ENCODE results near the gene CLCF1. TPM values are rescaled to one million over a fixed set of nuclear protein-coding genes. Genes with fewer than 3 reads are reported as not detected.

The CLCF1 gene
- total RNA-seq, 1 donor, result 4.7 TPM

- no peak overlapping the region for H3K4me3 ChIP-seq (ENCODE audit: low read depth, low read length)
- TF ChIP-seq CTCF (IDR thresholded peaks at IDR 0.05; ENCODE audit: insufficient read depth, low read depth, low read length), result no peak
- DNase-seq (ENCODE audit: low read depth), result no peak
These were observed 3.7 kb upstream of the CLCF1 start for GRCh38 chr11:67376873-67377808.

- DNase-seq (ENCODE audit: low read depth), result no peak
- H3K4me3 ChIP-seq (ENCODE audit: low read depth, low read length), result no peak overlapping the region
- no peak for TF ChIP-seq CTCF (IDR thresholded peaks at IDR 0.05; ENCODE audit: insufficient read depth, low read depth, low read length)
These were observed 2.8 kb upstream of the CLCF1 start for GRCh38 chr11:67376063-67376820.

GRCh38 chr11:67375320-67376055, 2.1 kb upstream of the CLCF1 start:
- no peak overlapping the region for H3K4me3 ChIP-seq (ENCODE audit: low read depth, low read length)
- DNase-seq (ENCODE audit: low read depth), result no peak
- no peak for TF ChIP-seq CTCF (IDR thresholded peaks at IDR 0.05; ENCODE audit: insufficient read depth, low read depth, low read length)

- peak overlapping the region; percentile 15 for H3K4me3 ChIP-seq (ENCODE audit: low read depth, low read length)
- no peak for TF ChIP-seq CTCF (IDR thresholded peaks at IDR 0.05; ENCODE audit: insufficient read depth, low read depth, low read length)
- DNase-seq (ENCODE audit: low read depth), result no peak
These were observed 1.3 kb upstream of the CLCF1 start for GRCh38 chr11:67374571-67375281.

GRCh38 chr11:67373648-67374570, 511 bp upstream of the CLCF1 start:
- peak; percentile 47 for TF ChIP-seq CTCF (IDR thresholded peaks at IDR 0.05; ENCODE audit: insufficient read depth, low read depth, low read length)
- DNase-seq (ENCODE audit: low read depth), result peak; percentile 95
- peak overlapping the region; percentile 65 for H3K4me3 ChIP-seq (ENCODE audit: low read depth, low read length)

All from fibroblast of villous mesenchyme (primary cell).